ENCODE data around the gene RND2.
"Not testable (repeated sequence)": the region's sequence is repeated elsewhere in the genome, so short reads cannot be mapped to it uniquely, and the experiment has no call there.

RND2 gene

GRCh38 chr17:43040655-43041054 lies 15.6 kb downstream of the RND2 start:
- Histone ChIP-seq H3K79me2 (no peaks in the 10 kb centered on the region), H3K4me2 (ENCODE audit: low read length) (no peak overlapping the region), H3K4me3 (ENCODE audit: low read depth, low read length) (no peak overlapping the region), H3K27me3 (ENCODE audit: control insufficient read depth, insufficient read depth, low read length) (no peaks in the 10 kb centered on the region), H2AFZ (no peak overlapping the region), H3K36me3 (ENCODE audit: control insufficient read depth, insufficient read depth, low read length) (no peaks in the 10 kb centered on the region), H3K9ac (no peak overlapping the region), H3K4me1 (no peaks in the 10 kb centered on the region), H3K9me3 (ENCODE audit: control insufficient read depth, low read length) (no peaks in the 10 kb centered on the region), H3K27ac (no peak overlapping the region)
- TF ChIP-seq CTCF (IDR thresholded peaks at IDR 0.05): no peak

GRCh38 chr17:43042025-43042628 lies 17.1 kb downstream of the RND2 start:
- H3K4me2 ChIP-seq (ENCODE audit: low read length): no peak overlapping the region

GRCh38 chr17:43043307-43043706 lies 18.3 kb downstream of the RND2 start:
- Histone ChIP-seq H3K4me3 (ENCODE audit: low read depth, low read length) (no peak overlapping the region), H3K4me1 (no peaks in the 10 kb centered on the region), H3K27me3 (ENCODE audit: control insufficient read depth, insufficient read depth, low read length) (no peaks in the 10 kb centered on the region), H3K4me2 (ENCODE audit: low read length) (no peak overlapping the region), H3K9ac (no peak overlapping the region), H2AFZ (no peak overlapping the region), H3K36me3 (ENCODE audit: control insufficient read depth, insufficient read depth, low read length) (no peaks in the 10 kb centered on the region), H3K79me2 (no peaks in the 10 kb centered on the region), H3K27ac (no peak overlapping the region), H3K9me3 (ENCODE audit: control insufficient read depth, low read length) (no peaks in the 10 kb centered on the region)
- TF ChIP-seq CTCF (IDR thresholded peaks at IDR 0.05): no peak

More at GRCh38 chr17:43042025-43042628, 17.1 kb downstream of the RND2 start:
- H3K27me3 ChIP-seq (ENCODE audit: control insufficient read depth, insufficient read depth, low read length): no peaks in the 10 kb centered on the region
- no peaks in the 10 kb centered on the region for H3K36me3 ChIP-seq (ENCODE audit: control insufficient read depth, insufficient read depth, low read length)
- no peak overlapping the region for H3K4me3 ChIP-seq (ENCODE audit: low read depth, low read length)
- no peak for TF ChIP-seq CTCF (IDR thresholded peaks at IDR 0.05)
- H3K27ac ChIP-seq: no peak overlapping the region
- no peak overlapping the region for H3K9ac ChIP-seq
- H3K9me3 ChIP-seq (ENCODE audit: control insufficient read depth, low read length): no peaks in the 10 kb centered on the region
- H2AFZ ChIP-seq: no peak overlapping the region
- no peaks in the 10 kb centered on the region for H3K79me2 ChIP-seq
- H3K4me1 ChIP-seq: no peaks in the 10 kb centered on the region

GRCh38 chr17:43044024-43044423 lies 19.0 kb downstream of the RND2 start:
- Histone ChIP-seq H3K9me3 (ENCODE audit: control insufficient read depth, low read length) (no peaks in the 10 kb centered on the region), H3K79me2 (no peaks in the 10 kb centered on the region), H3K27me3 (ENCODE audit: control insufficient read depth, insufficient read depth, low read length) (no peaks in the 10 kb centered on the region), H3K36me3 (ENCODE audit: control insufficient read depth, insufficient read depth, low read length) (no peaks in the 10 kb centered on the region), H3K4me1 (no peaks in the 10 kb centered on the region), H3K4me3 (ENCODE audit: low read depth, low read length) (no peak overlapping the region), H3K27ac (no peak overlapping the region), H3K4me2 (ENCODE audit: low read length) (no peak overlapping the region), H2AFZ (no peak overlapping the region), H3K9ac (no peak overlapping the region)
- no peak for TF ChIP-seq CTCF (IDR thresholded peaks at IDR 0.05)

GRCh38 chr17:43051969-43052368 lies 26.9 kb downstream of the RND2 start:
- H3K27me3 ChIP-seq (ENCODE audit: control insufficient read depth, insufficient read depth, low read length): no peaks in the 10 kb centered on the region
- no peaks in the 10 kb centered on the region for H3K36me3 ChIP-seq (ENCODE audit: control insufficient read depth, insufficient read depth, low read length)
- no peaks in the 10 kb centered on the region for H3K9me3 ChIP-seq (ENCODE audit: control insufficient read depth, low read length)
- no peaks in the 10 kb centered on the region for H3K79me2 ChIP-seq
- no peak overlapping the region for H2AFZ ChIP-seq
- H3K4me2 ChIP-seq (ENCODE audit: low read length): no peak overlapping the region
- H3K4me1 ChIP-seq: no peaks in the 10 kb centered on the region
- no peak overlapping the region for H3K4me3 ChIP-seq (ENCODE audit: low read depth, low read length)
- TF ChIP-seq CTCF (IDR thresholded peaks at IDR 0.05): no peak
- H3K27ac ChIP-seq: no peak overlapping the region
- H3K9ac ChIP-seq: no peak overlapping the region

- H3K36me3 ChIP-seq (ENCODE audit: control insufficient read depth, insufficient read depth, low read length); H3K9ac ChIP-seq: not testable (repeated sequence)
Observed at GRCh38 chr17:43053008-43053407, 28.0 kb downstream of the RND2 start.

More at GRCh38 chr17:43053008-43053407, 28.0 kb downstream of the RND2 start:
- not testable (repeated sequence) for H3K4me3 ChIP-seq (ENCODE audit: low read depth, low read length); H3K79me2 ChIP-seq; H3K9me3 ChIP-seq (ENCODE audit: control insufficient read depth, low read length); H3K27me3 ChIP-seq (ENCODE audit: control insufficient read depth, insufficient read depth, low read length); H3K4me1 ChIP-seq; H3K27ac ChIP-seq; H3K4me2 ChIP-seq (ENCODE audit: low read length); H2AFZ ChIP-seq

Measured in parathyroid adenoma (tissue), 2 donors.